IMR-90 (cell line): Measurements from ENCODE around the gene STRIP2. TPM values are rescaled to one million over a fixed set of nuclear protein-coding genes. Genes with fewer than 3 reads are reported as not detected.

Experiments used
- ATAC-seq: fragments of 200-7000 bp; cut with Tn5 transposase; 2 replicates; pipeline ENCODE4 v1.9.1; 2020; ENCODE audit warnings: low read depth, mild to moderate bottlenecking, moderate library complexity
- BruUV-seq: library from RNA; stranded (reverse); fragments of 400-500 nt; replicated peaks from 2 replicates; lab custom pipeline; 2021; lab: Mats Ljungman, UMichigan
- CTCF ChIA-PET: fragments of 300-600 bp; formaldehyde crosslinking; extraction: SDS; loops from one replicate; lab custom pipeline; 2021; ENCODE audit warnings: antibody characterized with exemption; lab: Yijun Ruan, JAX
- POLR2A ChIA-PET: fragments of 300-600 bp; sonication (Branson Sonifier 250); formaldehyde crosslinking; loops from one replicate; lab custom pipeline; 2022; ENCODE audit warnings: antibody characterized with exemption; ENCODE audit not compliant: unreplicated experiment; lab: Charles Lee
- DNase-seq: peaks from one replicate; pipeline ENCODE4 v3.0.0; 2013
- H2AFZ ChIP-seq: replicated peaks from 2 replicates; pipeline ENCODE3; 2013; ENCODE audit warnings: low read length, mild to moderate bottlenecking; ENCODE audit not compliant: poor library complexity
- H2AK5ac ChIP-seq: 2 replicates; pipeline ENCODE4 v1.6.1; 2013; ENCODE audit warnings: low read depth, low read length, inconsistent platforms
- H2AK9ac ChIP-seq: replicated peaks from 2 replicates; pipeline ENCODE3; 2013; ENCODE audit warnings: mild to moderate bottlenecking, low read depth, low read length, moderate library complexity; ENCODE audit not compliant: poor library complexity
- H2BK120ac ChIP-seq: 2 replicates; pipeline ENCODE4 v1.6.1; 2013; ENCODE audit warnings: low read depth, low read length, inconsistent platforms
- H2BK15ac ChIP-seq: 3 replicates; pipeline ENCODE4 v1.6.1; 2013; ENCODE audit warnings: low read depth, low read length, inconsistent platforms
- H2BK20ac ChIP-seq: 2 replicates; pipeline ENCODE4 v1.6.1; 2013; ENCODE audit warnings: low read depth, mild to moderate bottlenecking, inconsistent platforms, low read length, moderate library complexity
- H2BK5ac ChIP-seq: 2 replicates; pipeline ENCODE4 v1.6.1; 2013; ENCODE audit warnings: mild to moderate bottlenecking, low read depth, low read length, inconsistent platforms; ENCODE audit not compliant: poor library complexity, severe bottlenecking
- H3K14ac ChIP-seq: replicated peaks from 2 replicates; pipeline ENCODE4 v1.6.1; 2013; ENCODE audit warnings: low read depth, low read length, inconsistent platforms
- H3K18ac ChIP-seq: 2 replicates; pipeline ENCODE4 v1.6.1; 2013; ENCODE audit warnings: low read depth, low read length, control low read depth
- H3K23ac ChIP-seq: 2 replicates; pipeline ENCODE4 v1.6.1; 2013; ENCODE audit warnings: low read depth, low read length, inconsistent platforms
- H3K27ac ChIP-seq: 2 replicates; pipeline ENCODE4 v1.5.1; 2013; ENCODE audit warnings: mild to moderate bottlenecking, control low read depth, low read length; ENCODE audit not compliant: insufficient read depth
- H3K27me3 ChIP-seq: 2 replicates; pipeline ENCODE4 v1.6.1; 2013; ENCODE audit warnings: low read length; ENCODE audit not compliant: control insufficient read depth, insufficient read depth
- H3K36me3 ChIP-seq: 2 replicates; pipeline ENCODE4 v1.6.1; 2013; ENCODE audit warnings: low read length, mixed read lengths; ENCODE audit not compliant: control insufficient read depth, insufficient read depth
- H3K4ac ChIP-seq: 2 replicates; pipeline ENCODE4 v1.6.1; 2013; ENCODE audit warnings: low read depth, low read length, inconsistent platforms
- H3K4me1 ChIP-seq: 2 replicates; pipeline ENCODE4 v1.6.1; 2013; ENCODE audit warnings: low read length, mixed read lengths; ENCODE audit not compliant: control insufficient read depth, insufficient read depth
- H3K4me2 ChIP-seq: 2 replicates; pipeline ENCODE4 v1.6.1; 2013; ENCODE audit warnings: low read depth, mild to moderate bottlenecking, control low read depth, low read length, moderate library complexity
- H3K4me3 ChIP-seq: 2 replicates; pipeline ENCODE4 v1.5.1; 2013; ENCODE audit warnings: low read depth, mild to moderate bottlenecking, control low read depth, low read length, moderate library complexity; ENCODE audit not compliant: insufficient read depth
- H3K56ac ChIP-seq: 2 replicates; pipeline ENCODE4 v1.6.1; 2013; ENCODE audit warnings: low read length, inconsistent platforms; ENCODE audit not compliant: insufficient read depth; ENCODE audit errors: extremely low read depth
- H3K79me1 ChIP-seq, 2 experiments: 2 replicates each; pipeline ENCODE4 v1.6.1; 2013; ENCODE audit warnings: low read length in 2 of 2, inconsistent platforms in 1 of 2, low read depth in 1 of 2
- H3K9ac ChIP-seq: 2 replicates; pipeline ENCODE4 v1.6.1; 2013; ENCODE audit warnings: low read depth, low read length, control low read depth
- H3K9me1 ChIP-seq: 2 replicates; pipeline ENCODE4 v1.6.1; 2013; ENCODE audit warnings: low read length, inconsistent platforms; ENCODE audit not compliant: insufficient read depth
- H3K9me3 ChIP-seq: 2 replicates; pipeline ENCODE4 v1.6.1; 2013; ENCODE audit warnings: low read length; ENCODE audit not compliant: control insufficient read depth, insufficient read depth
- H4K20me1 ChIP-seq: 2 replicates; pipeline ENCODE4 v1.6.1; 2013; ENCODE audit warnings: low read length, inconsistent platforms; ENCODE audit not compliant: insufficient read depth
- H4K5ac ChIP-seq: 2 replicates; pipeline ENCODE4 v1.6.1; 2013; ENCODE audit warnings: mild to moderate bottlenecking, low read depth, low read length, control low read depth
- H4K8ac ChIP-seq, 2 experiments: 2 replicates each; pipeline ENCODE4 v1.6.1; 2013; ENCODE audit warnings: low read depth in 2 of 2, low read length in 2 of 2, control low read depth in 1 of 2, inconsistent platforms in 1 of 2
- H4K91ac ChIP-seq: 2 replicates; pipeline ENCODE4 v1.6.1; 2013; ENCODE audit warnings: low read depth, low read length, inconsistent platforms; ENCODE audit not compliant: insufficient read depth
- ELK1 ChIP-seq: fragments of 150-350 bp; IDR thresholded peaks from 2 replicates; pipeline ENCODE4 v1.6.1; 2016; ENCODE audit warnings: low read depth, mild to moderate bottlenecking, low read length, moderate library complexity, borderline replicate concordance
- MAFK ChIP-seq: IDR thresholded peaks from 2 replicates; pipeline ENCODE4 v1.6.1; 2012; ENCODE audit warnings: low read depth, low read length, improper control_type of control experiment
- POLR2A ChIP-seq: IDR thresholded peaks from 2 replicates; pipeline ENCODE4 v1.6.1; 2012; ENCODE audit warnings: mild to moderate bottlenecking, low read depth, low read length
- RAD21 ChIP-seq: IDR thresholded peaks from 2 replicates; pipeline ENCODE4 v1.6.1; 2012; ENCODE audit warnings: low read length, improper control_type of control experiment
- RCOR1 ChIP-seq: IDR thresholded peaks from 2 replicates; pipeline ENCODE4 v1.6.1; 2012; ENCODE audit warnings: mild to moderate bottlenecking, low read length, improper control_type of control experiment; ENCODE audit not compliant: insufficient replicate concordance
- RFX5 ChIP-seq: IDR thresholded peaks from 2 replicates; pipeline ENCODE4 v1.8.0; 2012; ENCODE audit warnings: low read depth, mild to moderate bottlenecking, low read length, moderate library complexity
- USF2 ChIP-seq: fragments of 150-350 bp; IDR thresholded peaks from 2 replicates; pipeline ENCODE4 v1.6.1; 2017; ENCODE audit warnings: mild to moderate bottlenecking, antibody characterized with exemption, low read length, low read depth
- WGBS, 2 experiments: methylation state at CpG; one replicate each; pipeline versions ENCODE4 v1.1.5 to v1.1.7; 2013; ENCODE audit warnings: missing lambda C conversion rate in 2 of 2; ENCODE audit not compliant: insufficient read length in 1 of 2; ENCODE audit errors: extremely low coverage in 2 of 2; 5-methylcytosine and 5-hydroxymethylcytosine counted together
- dilution Hi-C: fragments of 300-500 bp; cut with HindIII; formaldehyde crosslinking; loops from one replicate; pipeline ENCODE4 v1.14.3; 2018; ENCODE audit warnings: low sequenced_read_pairs; ENCODE audit not compliant: unreplicated experiment
- in situ Hi-C: fragments of 300-500 bp; cut with MboI; formaldehyde crosslinking; loops from 3 replicates; pipeline ENCODE4 v1.14.3; 2019; ENCODE audit warnings: low sequenced_read_pairs, inconsistent platforms, mixed read lengths
- intact Hi-C: fragments of 100-400 bp; cut with micrococcal nuclease; formaldehyde crosslinking; loops from 2 replicates; pipeline ENCODE4 v1.10.0; 2022
- polyA plus RNA-seq, 3 experiments: library from polyadenylated mRNA; depleted of rRNA; stranded (reverse); fragments of >200 nt; gene quantifications; 2 replicates each; pipeline ENCODE4 v1.2.3, GENCODE V29; 2012; ENCODE audit warnings: low replicate concordance in 1 of 3
- total RNA-seq: library from RNA; depleted of rRNA; stranded (reverse); fragments of >200 nt; gene quantifications from 2 replicates; pipeline ENCODE4 v1.2.3, GENCODE V29; 2012
- TF ChIP-seq, protein P1 (sequence below): conservative IDR thresholded peaks from 2 replicates; pipeline ENCODE4 v1.5.1; 2012; ENCODE audit warnings: mild to moderate bottlenecking, low read depth, low read length, improper control_type of control experiment

The STRIP2 gene
- total and polyA plus RNA-seq, 2 of the 4 experiments (the other 2 are of a cell fraction) = 1.8 to 3.0 TPM

- Histone ChIP-seq H3K4me1 (peaks cover 2% of the 10 kb centered on the region; the same call in 1 of the 2 replicates), H3K4ac (no peak overlapping the region), H2BK15ac (no peak overlapping the region), H2BK20ac (no peak overlapping the region), H4K91ac (no peak overlapping the region), H3K18ac (no peak overlapping the region), H3K79me1 (no peaks in the 10 kb centered on the region), H2BK120ac (no peak overlapping the region), H3K9me3 (0 out of 2 replicates have a peak, but pooled peaks cover 2% of the 10 kb centered on the region), H2AFZ (no peak overlapping the region), H3K36me3 (no peaks in the 10 kb centered on the region), H3K56ac (no peak overlapping the region), H3K27ac (no peak overlapping the region), H3K9me1 (no peaks in the 10 kb centered on the region), H3K4me3 (no peak overlapping the region), H2AK5ac (no peak overlapping the region), H2AK9ac (no peak overlapping the region), H3K23ac (no peak overlapping the region), H3K27me3 (no peaks in the 10 kb centered on the region), H2BK5ac (no peak overlapping the region), H3K14ac (no peak overlapping the region), H4K20me1 (no peaks in the 10 kb centered on the region), H4K5ac (no peak overlapping the region), H3K9ac (no peak overlapping the region), H4K8ac (no peak overlapping the region), H3K4me2 (no peak overlapping the region)
- CTCF ChIA-PET = no interaction called here
- no peak for TF ChIP-seq RFX5
- no peak for TF ChIP-seq ELK1
- TF ChIP-seq RAD21 = no peak
- no peak for TF ChIP-seq USF2
- TF ChIP-seq RCOR1 = no peak
- no peak for TF ChIP-seq MAFK
- TF ChIP-seq, protein P1, sequence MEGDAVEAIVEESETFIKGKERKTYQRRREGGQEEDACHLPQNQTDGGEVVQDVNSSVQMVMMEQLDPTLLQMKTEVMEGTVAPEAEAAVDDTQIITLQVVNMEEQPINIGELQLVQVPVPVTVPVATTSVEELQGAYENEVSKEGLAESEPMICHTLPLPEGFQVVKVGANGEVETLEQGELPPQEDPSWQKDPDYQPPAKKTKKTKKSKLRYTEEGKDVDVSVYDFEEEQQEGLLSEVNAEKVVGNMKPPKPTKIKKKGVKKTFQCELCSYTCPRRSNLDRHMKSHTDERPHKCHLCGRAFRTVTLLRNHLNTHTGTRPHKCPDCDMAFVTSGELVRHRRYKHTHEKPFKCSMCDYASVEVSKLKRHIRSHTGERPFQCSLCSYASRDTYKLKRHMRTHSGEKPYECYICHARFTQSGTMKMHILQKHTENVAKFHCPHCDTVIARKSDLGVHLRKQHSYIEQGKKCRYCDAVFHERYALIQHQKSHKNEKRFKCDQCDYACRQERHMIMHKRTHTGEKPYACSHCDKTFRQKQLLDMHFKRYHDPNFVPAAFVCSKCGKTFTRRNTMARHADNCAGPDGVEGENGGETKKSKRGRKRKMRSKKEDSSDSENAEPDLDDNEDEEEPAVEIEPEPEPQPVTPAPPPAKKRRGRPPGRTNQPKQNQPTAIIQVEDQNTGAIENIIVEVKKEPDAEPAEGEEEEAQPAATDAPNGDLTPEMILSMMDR = no peak
- TF ChIP-seq POLR2A = no peak
- intact Hi-C loops (no loop called here), dilution Hi-C loops (no loop called here), in situ Hi-C loops (no loop called here)
- no CpG with 5 or more reads among the region's 2 CpGs for WGBS, 2 experiments
- POLR2A ChIA-PET = no interaction called here
- BruUV-seq = no TSS peak
- no peak for DNase-seq
- ATAC-seq = no peak
These were observed 9.4 kb downstream of the STRIP2 start for GRCh38 chr7:129443612-129444011.
